PC-3 (cell line): ENCODE data around the gene EIF3D. TPM values are rescaled to one million over a fixed set of nuclear protein-coding genes. Genes with fewer than 3 reads are reported as not detected.

Experiments
- ATAC-seq: fragments of 200-7000 bp; cut with Tn5 transposase; 2 replicates; pipeline ENCODE4 v1.9.1; 2020; ENCODE audit warnings: mild to moderate bottlenecking, moderate library complexity
- BruUV-seq: library from RNA; stranded (reverse); fragments of 400-500 nt; replicated peaks from 2 replicates; lab custom pipeline; 2021; lab: Mats Ljungman, UMichigan
- CTCF ChIA-PET: fragments of 300-600 bp; sonication (Branson Sonifier 250); formaldehyde crosslinking; loops from one replicate; lab custom pipeline; 2022; ENCODE audit warnings: antibody characterized with exemption; lab: Charles Lee
- POLR2A ChIA-PET: fragments of 300-600 bp; sonication (Branson Sonifier 250); formaldehyde crosslinking; loops from one replicate; lab custom pipeline; 2022; ENCODE audit warnings: antibody characterized with exemption; ENCODE audit not compliant: unreplicated experiment; lab: Charles Lee
- DNase-seq: peaks from one replicate; pipeline ENCODE4 v3.0.0-alpha.2; 2015
- H2AFZ ChIP-seq: fragments of 300-600 bp; sonication (generic); 2 replicates; pipeline ENCODE4 v1.6.0; 2016; ENCODE audit warnings: antibody characterized with exemption, low read length
- H3F3A ChIP-seq: fragments of 300-600 bp; sonication (generic); one replicate; pipeline ENCODE4 v1.6.0; 2017; ENCODE audit warnings: antibody characterized with exemption, low read length, control low read depth, mild to moderate bottlenecking; ENCODE audit not compliant: unreplicated experiment
- H3K27ac ChIP-seq: fragments of 300-600 bp; sonication (generic); 2 replicates; pipeline ENCODE4 v1.5.1; 2016; ENCODE audit warnings: mild to moderate bottlenecking, low read length
- H3K27me3 ChIP-seq: fragments of 300-600 bp; sonication (generic); 2 replicates; pipeline ENCODE4 v1.6.1; 2016; ENCODE audit warnings: low read length, mixed read lengths
- H3K36me3 ChIP-seq: fragments of 300-600 bp; sonication (generic); 2 replicates; pipeline ENCODE4 v1.6.1; 2016; ENCODE audit warnings: low read depth, mixed run types, low read length, mixed read lengths
- H3K4me1 ChIP-seq: fragments of 300-600 bp; sonication (generic); 2 replicates; pipeline ENCODE4 v1.5.1; 2016; ENCODE audit warnings: low read length; ENCODE audit not compliant: insufficient read depth
- H3K4me2 ChIP-seq: fragments of 300-600 bp; sonication (generic); 2 replicates; pipeline ENCODE4 v1.6.0; 2016; ENCODE audit warnings: low read length
- H3K4me3 ChIP-seq: fragments of 300-600 bp; sonication (generic); 2 replicates; pipeline ENCODE4 v1.5.1; 2016; ENCODE audit warnings: mild to moderate bottlenecking, low read length, mixed read lengths
- H3K79me2 ChIP-seq: fragments of 300-600 bp; sonication (generic); 2 replicates; pipeline ENCODE4 v1.6.1; 2017; ENCODE audit warnings: low read length, mixed read lengths
- H3K9ac ChIP-seq: fragments of 300-600 bp; sonication (generic); 2 replicates; pipeline ENCODE4 v1.6.0; 2016; ENCODE audit warnings: mild to moderate bottlenecking, low read length
- H3K9me2 ChIP-seq: fragments of 300-600 bp; sonication (generic); replicated peaks from 2 replicates; pipeline ENCODE4 v1.6.1; 2016; ENCODE audit warnings: mixed run types, low read length, mixed read lengths
- H3K9me3 ChIP-seq: fragments of 300-600 bp; sonication (generic); 2 replicates; pipeline ENCODE4 v1.6.1; 2016; ENCODE audit warnings: low read length, mixed read lengths
- H4K20me1 ChIP-seq: fragments of 300-600 bp; sonication (generic); 2 replicates; pipeline ENCODE4 v1.6.1; 2016; ENCODE audit warnings: low read length, mixed read lengths
- EZH2 ChIP-seq: fragments of 300-600 bp; sonication (generic); IDR thresholded peaks from one replicate; pipeline ENCODE4 v1.6.1; 2017; ENCODE audit warnings: antibody characterized with exemption, mild to moderate bottlenecking, low read length; ENCODE audit not compliant: unreplicated experiment
- EZH2phosphoT487 ChIP-seq: fragments of 300-600 bp; sonication (generic); IDR thresholded peaks from 2 replicates; pipeline ENCODE4 v1.6.1; 2018; ENCODE audit warnings: mild to moderate bottlenecking, antibody characterized with exemption, low read length, borderline replicate concordance
- intact Hi-C: fragments of 100-400 bp; cut with micrococcal nuclease; formaldehyde crosslinking; loops from 2 replicates; pipeline ENCODE4 v1.9.0; 2023
- total RNA-seq: library from RNA; depleted of rRNA; stranded (reverse); fragments of >200 nt; gene quantifications from 2 replicates; pipeline ENCODE4 v1.2.3, GENCODE V29; 2014
- TF ChIP-seq, protein P1 (sequence below): fragments of 300-600 bp; sonication (generic); conservative IDR thresholded peaks from 2 replicates; pipeline ENCODE4 v1.5.1; 2017; ENCODE audit warnings: antibody characterized with exemption, low read depth, mild to moderate bottlenecking, low read length

The EIF3D gene
- total RNA-seq, 1 experiment from 2014 or later = 247 TPM

DNA sequence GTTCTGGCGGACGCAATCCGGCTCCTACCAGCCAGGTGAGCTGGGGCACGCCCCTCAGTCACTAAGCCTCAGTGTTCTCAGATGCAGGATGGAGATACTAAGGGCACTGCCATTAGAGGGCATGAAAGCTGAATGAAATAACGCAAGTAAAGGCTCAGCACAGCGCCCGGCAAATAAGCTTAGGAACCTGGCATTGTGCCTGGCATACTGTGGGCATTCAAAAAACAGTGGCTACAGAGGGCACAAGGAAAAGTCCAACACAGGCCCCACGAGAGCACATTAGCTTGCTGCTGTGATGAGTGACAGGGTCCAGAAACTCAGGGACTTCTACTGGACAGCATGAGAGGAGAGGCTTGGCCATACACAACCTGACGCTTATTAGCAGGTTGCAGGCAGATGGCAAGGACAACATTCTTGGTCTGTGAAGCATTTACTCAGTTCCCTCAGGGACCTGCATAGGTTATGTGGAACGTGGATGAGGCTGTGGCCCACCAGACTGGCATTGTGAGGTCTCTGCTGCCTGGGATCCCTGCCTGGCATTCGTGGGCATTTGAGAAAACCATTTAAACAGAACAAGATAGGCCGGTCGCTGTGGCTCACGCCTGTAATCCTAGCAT lies 59.8 kb downstream of the EIF3D start:
- Histone ChIP-seq H3K36me3 (peaks cover 3% of the 10 kb centered on the region; the same call in 1 of the 2 replicates), H4K20me1 (no peaks in the 10 kb centered on the region), H3F3A (no peaks in the 10 kb centered on the region), H2AFZ (no peak overlapping the region), H3K9me2 (no peaks in the 10 kb centered on the region), H3K79me2 (peaks cover 31% of the 10 kb centered on the region; the same call in 1 of the 2 replicates), H3K4me3 (no peak overlapping the region), H3K27me3 (no peaks in the 10 kb centered on the region), H3K4me1 (peaks cover 66% of the 10 kb centered on the region), H3K9ac (no peak overlapping the region), H3K27ac (no peak overlapping the region), H3K4me2 (no peak overlapping the region), H3K9me3 (no peaks in the 10 kb centered on the region)
- ChIA-PET CTCF (interaction anchor here (1.6 kb wide), 1 partner anchor 167 kb away, joined by 4 read pairs; no protein-coding TSS in a partner anchor), POLR2A (interaction anchor here (1.3 kb wide), 1 partner anchor 168 kb away, joined by 3 read pairs; no protein-coding TSS in a partner anchor)
- intact Hi-C loops = loop anchor here (5.0 kb wide), 1 partner anchor 82 kb away; the partner anchor contains the start of gene MYH9
- TF ChIP-seq EZH2phosphoT487 = no peak
- TF ChIP-seq, protein P1, sequence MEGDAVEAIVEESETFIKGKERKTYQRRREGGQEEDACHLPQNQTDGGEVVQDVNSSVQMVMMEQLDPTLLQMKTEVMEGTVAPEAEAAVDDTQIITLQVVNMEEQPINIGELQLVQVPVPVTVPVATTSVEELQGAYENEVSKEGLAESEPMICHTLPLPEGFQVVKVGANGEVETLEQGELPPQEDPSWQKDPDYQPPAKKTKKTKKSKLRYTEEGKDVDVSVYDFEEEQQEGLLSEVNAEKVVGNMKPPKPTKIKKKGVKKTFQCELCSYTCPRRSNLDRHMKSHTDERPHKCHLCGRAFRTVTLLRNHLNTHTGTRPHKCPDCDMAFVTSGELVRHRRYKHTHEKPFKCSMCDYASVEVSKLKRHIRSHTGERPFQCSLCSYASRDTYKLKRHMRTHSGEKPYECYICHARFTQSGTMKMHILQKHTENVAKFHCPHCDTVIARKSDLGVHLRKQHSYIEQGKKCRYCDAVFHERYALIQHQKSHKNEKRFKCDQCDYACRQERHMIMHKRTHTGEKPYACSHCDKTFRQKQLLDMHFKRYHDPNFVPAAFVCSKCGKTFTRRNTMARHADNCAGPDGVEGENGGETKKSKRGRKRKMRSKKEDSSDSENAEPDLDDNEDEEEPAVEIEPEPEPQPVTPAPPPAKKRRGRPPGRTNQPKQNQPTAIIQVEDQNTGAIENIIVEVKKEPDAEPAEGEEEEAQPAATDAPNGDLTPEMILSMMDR = no peak
- TF ChIP-seq EZH2 = no peak
- no TSS peak for BruUV-seq
- no peak for ATAC-seq
- DNase-seq = no peak

DNA sequence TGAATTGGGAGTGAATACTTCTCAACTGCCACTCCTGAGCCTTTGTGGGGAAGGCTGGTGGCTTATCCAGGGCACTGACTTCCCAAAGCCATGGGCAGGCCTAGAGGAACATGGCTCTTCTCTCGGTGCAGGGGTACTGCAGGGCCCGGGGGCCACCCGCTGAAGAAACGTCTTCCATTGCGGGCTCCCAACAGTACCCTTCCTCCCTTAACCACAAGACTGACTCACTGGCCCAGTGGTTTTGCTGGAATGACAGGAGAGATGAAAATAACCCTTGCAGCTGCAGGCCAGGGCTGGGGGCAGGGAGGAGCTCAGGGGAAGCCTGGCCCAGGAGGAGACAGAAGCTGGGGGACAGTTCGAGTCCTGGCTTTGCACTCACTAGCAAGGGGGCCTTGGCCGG lies 61.0 kb downstream of the EIF3D start:
- no peaks in the 10 kb centered on the region for H3K9me2 ChIP-seq
- peaks cover 31% of the 10 kb centered on the region; the same call in 1 of the 2 replicates for H3K79me2 ChIP-seq
- H3K4me1 ChIP-seq = peaks cover 66% of the 10 kb centered on the region
- ATAC-seq = peak; percentile 45
- H3K9me3 ChIP-seq = no peaks in the 10 kb centered on the region
- no peak overlapping the region for H2AFZ ChIP-seq
- H3K4me2 ChIP-seq = peak overlapping the region; percentile 81
- intact Hi-C loops = loop anchor here (5.0 kb wide), 1 partner anchor 81 kb away; the partner anchor contains the start of gene MYH9
- peak overlapping the region; percentile 36; the same call in 1 of the 2 replicates for H3K4me3 ChIP-seq
- H3F3A ChIP-seq = no peaks in the 10 kb centered on the region
- peaks cover 3% of the 10 kb centered on the region; the same call in 1 of the 2 replicates for H3K36me3 ChIP-seq
- H3K27me3 ChIP-seq = no peaks in the 10 kb centered on the region
- no TSS peak for BruUV-seq
- peak overlapping the region; percentile 85 for H3K27ac ChIP-seq
- TF ChIP-seq, protein P1 = no peak
- no peak for TF ChIP-seq EZH2phosphoT487
- no peak for TF ChIP-seq EZH2
- ChIA-PET CTCF (no interaction called here), POLR2A (interaction anchor here (0.6 to 1.3 kb wide), 2 partner anchors 166 to 1093 kb away, joined by 3 read pairs; no protein-coding TSS in a partner anchor)
- DNase-seq = peak; percentile 89
- peak overlapping the region; percentile 51 for H3K9ac ChIP-seq
- H4K20me1 ChIP-seq = no peaks in the 10 kb centered on the region
